WI38 (cell line): ENCODE measurements around the gene RACK1.

Source experiments
- H3K4me3 ChIP-seq: 2 replicates; pipeline ENCODE4 v1.5.1; 2011; ENCODE audit warnings: low read depth, mild to moderate bottlenecking, control low read depth, low read length
- CTCF ChIP-seq: IDR thresholded peaks from 2 replicates; pipeline ENCODE4 v1.5.1; 2012; ENCODE audit warnings: low read depth, mild to moderate bottlenecking, control low read depth, low read length

RACK1 gene

GRCh38 chr5:181241393-181241975 lies 2.2 kb downstream of the RACK1 start:
- no peak for TF ChIP-seq CTCF
- H3K4me3 ChIP-seq = peak overlapping the region; percentile 81

GRCh38 chr5:181239062-181239663 lies 4.5 kb downstream of the RACK1 start:
- TF ChIP-seq CTCF = no peak
- no peak overlapping the region for H3K4me3 ChIP-seq

GRCh38 chr5:181237729-181238385 lies 5.8 kb downstream of the RACK1 start:
- H3K4me3 ChIP-seq = no peak overlapping the region
- TF ChIP-seq CTCF = no peak

GRCh38 chr5:181236954-181237641 lies 6.6 kb downstream of the RACK1 start:
- TF ChIP-seq CTCF = no peak
- no peak overlapping the region for H3K4me3 ChIP-seq

GRCh38 chr5:181236471-181236870 lies 7.2 kb downstream of the RACK1 start:
- no peak for TF ChIP-seq CTCF
- H3K4me3 ChIP-seq = no peak overlapping the region

- no peak for TF ChIP-seq CTCF
- no peak overlapping the region for H3K4me3 ChIP-seq
Measured at GRCh38 chr5:181235689-181236366, 7.9 kb downstream of the RACK1 start.
